Dendritic cell treated with granulocyte-macrophage colony-stimulating factor and Interleukin-4, amounts not matched to agents 40 ng/mL and 50 ng/mL, for 4 days (primary cell): Measurements from ENCODE around the gene MPHOSPH9.
A peak's percentile ranks its signal among the peaks of the same experiment; 100 is the strongest.

ENCODE experiments used
- H3K27ac Mint-ChIP-seq: one replicate; pipeline ENCODE4 v1.8.0; 2022; ENCODE audit warnings: mild to moderate bottlenecking, mixed read lengths
- H3K27me3 Mint-ChIP-seq: one replicate; pipeline ENCODE4 v1.8.0; 2022; ENCODE audit warnings: mild to moderate bottlenecking, mixed read lengths
- H3K36me3 Mint-ChIP-seq: one replicate; pipeline ENCODE4 v1.8.0; 2022; ENCODE audit warnings: low read depth, mixed read lengths
- H3K4me1 Mint-ChIP-seq: one replicate; pipeline ENCODE4 v1.8.0; 2022; ENCODE audit warnings: low read depth, mixed read lengths
- H3K4me3 Mint-ChIP-seq: one replicate; pipeline ENCODE4 v1.8.0; 2022; ENCODE audit warnings: mild to moderate bottlenecking, moderate library complexity, mixed read lengths
- H3K9me3 Mint-ChIP-seq: one replicate; pipeline ENCODE4 v1.8.0; 2022; ENCODE audit warnings: mixed read lengths
- intact Hi-C: fragments of 100-400 bp; cut with micrococcal nuclease; formaldehyde crosslinking; loops from one replicate; pipeline ENCODE4 v1.15.0; 2022

The MPHOSPH9 gene

GRCh38 chr12:123108682-123109066 is 124.3 kb downstream of the MPHOSPH9 start:
- no peak overlapping the region for H3K27ac Mint-ChIP-seq
- no peaks in the 10 kb centered on the region for H3K9me3 Mint-ChIP-seq
- H3K27me3 Mint-ChIP-seq = no peaks in the 10 kb centered on the region
- peaks cover 40% of the 10 kb centered on the region for H3K4me1 Mint-ChIP-seq
- intact Hi-C loops = no loop called here
- no peaks in the 10 kb centered on the region for H3K36me3 Mint-ChIP-seq
- H3K4me3 Mint-ChIP-seq = no peak overlapping the region

GRCh38 chr12:123107926-123108681 is 124.8 kb downstream of the MPHOSPH9 start:
- intact Hi-C loops = no loop called here
- Mint-ChIP-seq H3K4me1 (peaks cover 40% of the 10 kb centered on the region), H3K9me3 (no peaks in the 10 kb centered on the region), H3K4me3 (no peak overlapping the region), H3K27me3 (no peaks in the 10 kb centered on the region), H3K27ac (peak overlapping the region; percentile 77), H3K36me3 (no peaks in the 10 kb centered on the region)

GRCh38 chr12:123106640-123107359 is 126.1 kb downstream of the MPHOSPH9 start:
- H3K27ac Mint-ChIP-seq = peak overlapping the region; percentile 77
- H3K27me3 Mint-ChIP-seq = no peaks in the 10 kb centered on the region
- no peak overlapping the region for H3K4me3 Mint-ChIP-seq
- intact Hi-C loops = no loop called here
- no peaks in the 10 kb centered on the region for H3K9me3 Mint-ChIP-seq
- no peaks in the 10 kb centered on the region for H3K36me3 Mint-ChIP-seq
- peaks cover 40% of the 10 kb centered on the region for H3K4me1 Mint-ChIP-seq

- Mint-ChIP-seq H3K4me1 (peaks cover 40% of the 10 kb centered on the region), H3K27ac (peak overlapping the region; percentile 21), H3K9me3 (no peaks in the 10 kb centered on the region), H3K36me3 (no peaks in the 10 kb centered on the region), H3K27me3 (no peaks in the 10 kb centered on the region), H3K4me3 (no peak overlapping the region)
- intact Hi-C loops = no loop called here
Observed at GRCh38 chr12:123105211-123105826, 127.6 kb downstream of the MPHOSPH9 start.

GRCh38 chr12:123104809-123105208 is 128.1 kb downstream of the MPHOSPH9 start:
- no peak overlapping the region for H3K4me3 Mint-ChIP-seq
- intact Hi-C loops = no loop called here
- no peak overlapping the region for H3K27ac Mint-ChIP-seq
- peaks cover 40% of the 10 kb centered on the region for H3K4me1 Mint-ChIP-seq
- no peaks in the 10 kb centered on the region for H3K36me3 Mint-ChIP-seq
- no peaks in the 10 kb centered on the region for H3K27me3 Mint-ChIP-seq
- no peaks in the 10 kb centered on the region for H3K9me3 Mint-ChIP-seq
